ENCODE measurements around the gene RELL1.

Gene RELL1

GRCh38 chr4:37625499-37625898 is 60.7 kb downstream of the RELL1 start:
- no peak for TF ChIP-seq ZNF274 (IDR thresholded peaks at IDR 0.05; ENCODE audit: low read depth, low read length)
- H3K4me3 ChIP-seq (ENCODE audit: low read length): no peak overlapping the region

- H3K4me3 ChIP-seq (ENCODE audit: low read length): no peak overlapping the region
- TF ChIP-seq ZNF274 (IDR thresholded peaks at IDR 0.05; ENCODE audit: low read depth, low read length): no peak
Measured at GRCh38 chr4:37623940-37624339, 62.2 kb downstream of the RELL1 start.

- TF ChIP-seq ZNF274 (IDR thresholded peaks at IDR 0.05; ENCODE audit: low read depth, low read length): no peak
- no peak overlapping the region for H3K4me3 ChIP-seq (ENCODE audit: low read length)
Measured at GRCh38 chr4:37623125-37623524, 63.1 kb downstream of the RELL1 start.

GRCh38 chr4:37620176-37620575 is 66.0 kb downstream of the RELL1 start:
- TF ChIP-seq ZNF274 (IDR thresholded peaks at IDR 0.05; ENCODE audit: low read depth, low read length): no peak
- no peak overlapping the region for H3K4me3 ChIP-seq (ENCODE audit: low read length)

- no peak overlapping the region for H3K4me3 ChIP-seq (ENCODE audit: low read length)
- no peak for TF ChIP-seq ZNF274 (IDR thresholded peaks at IDR 0.05; ENCODE audit: low read depth, low read length)
Measured at GRCh38 chr4:37615720-37616063, 70.5 kb downstream of the RELL1 start.

GRCh38 chr4:37615059-37615719 is 71.0 kb downstream of the RELL1 start:
- TF ChIP-seq ZNF274 (IDR thresholded peaks at IDR 0.05; ENCODE audit: low read depth, low read length): no peak
- no peak overlapping the region for H3K4me3 ChIP-seq (ENCODE audit: low read length)

GRCh38 chr4:37612811-37613210 is 73.4 kb downstream of the RELL1 start:
- H3K4me3 ChIP-seq (ENCODE audit: low read length): no peak overlapping the region
- no peak for TF ChIP-seq ZNF274 (IDR thresholded peaks at IDR 0.05; ENCODE audit: low read depth, low read length)

GRCh38 chr4:37609626-37610025 is 76.5 kb downstream of the RELL1 start:
- no peak for TF ChIP-seq ZNF274 (IDR thresholded peaks at IDR 0.05; ENCODE audit: low read depth, low read length)
- H3K4me3 ChIP-seq (ENCODE audit: low read length): no peak overlapping the region

- TF ChIP-seq ZNF274 (IDR thresholded peaks at IDR 0.05; ENCODE audit: low read depth, low read length): no peak
- H3K4me3 ChIP-seq (ENCODE audit: low read length): no peak overlapping the region
Measured at GRCh38 chr4:37607018-37607417, 79.2 kb downstream of the RELL1 start.

GRCh38 chr4:37605843-37606565 is 80.2 kb downstream of the RELL1 start:
- no peak overlapping the region for H3K4me3 ChIP-seq (ENCODE audit: low read length)
- TF ChIP-seq ZNF274 (IDR thresholded peaks at IDR 0.05; ENCODE audit: low read depth, low read length): no peak

GRCh38 chr4:37604461-37604860 is 81.7 kb downstream of the RELL1 start:
- no peak overlapping the region for H3K4me3 ChIP-seq (ENCODE audit: low read length)
- no peak for TF ChIP-seq ZNF274 (IDR thresholded peaks at IDR 0.05; ENCODE audit: low read depth, low read length)

GRCh38 chr4:37603711-37604110 is 82.5 kb downstream of the RELL1 start:
- no peak overlapping the region for H3K4me3 ChIP-seq (ENCODE audit: low read length)
- TF ChIP-seq ZNF274 (IDR thresholded peaks at IDR 0.05; ENCODE audit: low read depth, low read length): no peak

- TF ChIP-seq ZNF274 (IDR thresholded peaks at IDR 0.05; ENCODE audit: low read depth, low read length): no peak
- H3K4me3 ChIP-seq (ENCODE audit: low read length): no peak overlapping the region
Measured at GRCh38 chr4:37603070-37603468, 83.1 kb downstream of the RELL1 start.

- H3K4me3 ChIP-seq (ENCODE audit: low read length): no peak overlapping the region
- TF ChIP-seq ZNF274 (IDR thresholded peaks at IDR 0.05; ENCODE audit: low read depth, low read length): no peak
Measured at GRCh38 chr4:37602454-37603069, 83.6 kb downstream of the RELL1 start.

- TF ChIP-seq ZNF274 (IDR thresholded peaks at IDR 0.05; ENCODE audit: low read depth, low read length): no peak
- H3K4me3 ChIP-seq (ENCODE audit: low read length): no peak overlapping the region
Measured at GRCh38 chr4:37601531-37601930, 84.6 kb downstream of the RELL1 start.
